Thymus (tissue), 11 donors: ENCODE results near the gene NDRG2. TPM values are rescaled to one million over a fixed set of nuclear protein-coding genes. Genes with fewer than 3 reads are reported as not detected.

Experiments
- DNase-seq, 9 donors: peaks; one replicate each; pipeline ENCODE4 v3.0.0-alpha.2; 2013; ENCODE audit warnings: low spot score in 9 of 9, low read depth in 6 of 9, missing footprints in 1 of 9
- H3K27ac ChIP-seq, 2 donors: one replicate each; pipeline ENCODE4 v1.5.1; 2013; ENCODE audit warnings: control low read depth in 1 of 2, low read depth in 1 of 2, low read length in 1 of 2, mild to moderate bottlenecking in 1 of 2, moderate library complexity in 1 of 2
- H3K27me3 ChIP-seq, 2 donors: one replicate each; pipeline ENCODE4 v1.5.1; 2013; ENCODE audit warnings: low read length in 1 of 2; ENCODE audit not compliant: control insufficient read depth in 2 of 2, insufficient read depth in 1 of 2
- H3K36me3 ChIP-seq, 2 donors: one replicate each; pipeline ENCODE4 v1.5.1; 2013; ENCODE audit warnings: low read length in 1 of 2, mild to moderate bottlenecking in 1 of 2, moderate library complexity in 1 of 2; ENCODE audit not compliant: control insufficient read depth in 2 of 2, insufficient read depth in 2 of 2
- H3K4me1 ChIP-seq, 2 donors: one replicate each; pipeline ENCODE4 v1.5.1; 2013; ENCODE audit warnings: low read length in 2 of 2; ENCODE audit not compliant: control insufficient read depth in 2 of 2, insufficient read depth in 2 of 2
- H3K4me3 ChIP-seq, 2 donors: one replicate each; pipeline ENCODE4 v1.5.1; 2013; ENCODE audit warnings: low read length in 2 of 2, control low read depth in 1 of 2, mild to moderate bottlenecking in 1 of 2
- H3K9me3 ChIP-seq, 2 donors: one replicate each; pipeline ENCODE4 v1.5.1; 2013; ENCODE audit warnings: low read length in 1 of 2, mild to moderate bottlenecking in 1 of 2; ENCODE audit not compliant: control insufficient read depth in 2 of 2, insufficient read depth in 1 of 2
- WGBS: extraction: QIAGEN DNeasy Blood & Tissue Kit; methylation state at CpG from one replicate; pipeline ENCODE4 v1.1.7; 2013; 5-methylcytosine and 5-hydroxymethylcytosine counted together
- polyA plus RNA-seq: library from polyadenylated mRNA; stranded (reverse); fragments of 200-250 nt; gene quantifications from one replicate; pipeline ENCODE4 v1.2.3, GENCODE V29; 2013
- total RNA-seq: library from RNA; stranded (reverse); fragments of 120-200 nt; gene quantifications from one replicate; pipeline ENCODE4 v1.2.4, GENCODE V29; 2013
- donor health status: healthy.

Gene NDRG2
- total and polyA plus RNA-seq, 2 donors: 19.8 to 77.8 TPM

DNA sequence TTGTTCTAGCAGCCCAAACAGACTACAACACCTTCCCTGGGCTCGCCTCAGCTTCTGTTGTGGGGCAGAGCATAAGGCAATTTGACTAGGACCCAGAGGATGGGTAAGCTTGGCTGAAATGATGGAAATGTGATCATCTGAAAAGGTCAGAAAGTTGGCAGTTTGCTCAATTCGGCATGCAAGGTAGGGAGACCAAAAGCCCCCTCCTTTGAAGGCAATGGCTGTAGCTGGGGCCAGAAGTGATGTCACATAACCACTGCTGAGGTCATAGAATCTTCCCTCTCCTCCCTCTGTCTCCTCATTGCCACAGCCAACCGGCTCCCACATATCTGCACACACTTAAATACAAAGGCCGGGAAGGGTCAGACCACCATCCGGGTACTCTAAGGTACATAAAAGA lies 5.1 kb upstream of the NDRG2 start, which contains the start of gene TPPP2:
TPPP2 (plus strand) TSS at position 301 of the 400 bp plus-strand sequence. CDS start 365 bp downstream, outside the sequence.
- WGBS: 96% methylated on average over 5 of the region's 5 CpGs

GRCh38 chr14:21026988-21027315 lies 2.1 kb upstream of the NDRG2 start:
- Histone ChIP-seq H3K4me3 (no peak overlapping the region), H3K36me3 (no peaks in the 10 kb centered on the region), H3K9me3 (no peaks in the 10 kb centered on the region), H3K27me3 (peaks cover 19 to 52% of the 10 kb centered on the region in 2 donors), H3K4me1 (peaks cover 7 to 15% of the 10 kb centered on the region in 2 donors), H3K27ac (no peak overlapping the region)
- DNase-seq: no peak
- 78% methylated on average over 3 of the region's 3 CpGs for WGBS

More for the DNA sequence above, 5.1 kb upstream of the NDRG2 start, which contains the start of gene TPPP2:
- no peak within 1 kb of the TSS for H3K27ac ChIP-seq
- no peak within 1 kb of the TSS for H3K4me3 ChIP-seq
- no peaks in the 10 kb centered on the region for H3K9me3 ChIP-seq
- no peak for DNase-seq
- no peaks in the 10 kb centered on the region for H3K36me3 ChIP-seq
- H3K4me1 ChIP-seq: peaks cover 0 to 5% of the 10 kb centered on the region in 2 donors
- H3K27me3 ChIP-seq: peaks cover 11 to 23% of the 10 kb centered on the region in 2 donors

DNA sequence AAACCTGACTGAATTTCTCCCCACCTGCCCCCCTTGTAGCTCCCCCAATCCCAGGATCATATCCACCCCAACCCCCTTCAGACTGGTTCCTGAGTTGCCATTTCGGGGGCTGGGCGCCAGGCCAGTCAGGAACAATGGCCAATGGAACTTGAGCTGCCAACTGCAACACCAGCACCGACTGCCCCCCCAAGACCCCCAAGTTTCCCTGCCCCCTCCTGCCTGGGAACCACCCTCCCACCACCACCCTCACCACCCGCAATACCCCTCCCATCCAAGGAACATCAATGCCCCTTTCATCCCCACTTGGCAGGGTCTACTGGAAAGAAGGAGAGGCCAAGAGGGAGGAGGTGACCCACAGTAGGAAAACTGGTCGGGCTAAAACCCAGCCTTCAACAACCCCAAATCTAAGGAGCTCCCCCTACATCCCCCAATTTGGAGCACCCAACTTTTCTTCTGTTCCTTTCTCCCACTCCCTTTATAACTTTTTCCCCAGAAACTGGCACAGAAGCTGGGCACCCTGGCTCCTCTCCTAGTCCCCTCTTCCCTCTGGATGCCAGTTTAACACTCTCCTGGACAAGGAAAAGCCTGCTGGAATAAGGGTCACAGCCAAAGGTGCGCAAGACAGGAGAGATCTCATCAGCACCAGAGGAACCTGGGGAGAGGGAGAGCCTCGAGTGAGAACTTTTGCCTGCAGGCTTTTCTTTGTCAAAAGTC lies 1.6 kb upstream of the NDRG2 start:
- Histone ChIP-seq H3K4me1 (peaks cover 7 to 15% of the 10 kb centered on the region in 2 donors), H3K4me3 (no peak overlapping the region), H3K27ac (peak overlapping the region in 1 of 2 donors; percentile 9), H3K27me3 (peaks cover 19 to 55% of the 10 kb centered on the region in 2 donors), H3K9me3 (no peaks in the 10 kb centered on the region), H3K36me3 (no peaks in the 10 kb centered on the region)
- no peak for DNase-seq
- WGBS: 86% methylated on average over 7 of the region's 7 CpGs

DNA sequence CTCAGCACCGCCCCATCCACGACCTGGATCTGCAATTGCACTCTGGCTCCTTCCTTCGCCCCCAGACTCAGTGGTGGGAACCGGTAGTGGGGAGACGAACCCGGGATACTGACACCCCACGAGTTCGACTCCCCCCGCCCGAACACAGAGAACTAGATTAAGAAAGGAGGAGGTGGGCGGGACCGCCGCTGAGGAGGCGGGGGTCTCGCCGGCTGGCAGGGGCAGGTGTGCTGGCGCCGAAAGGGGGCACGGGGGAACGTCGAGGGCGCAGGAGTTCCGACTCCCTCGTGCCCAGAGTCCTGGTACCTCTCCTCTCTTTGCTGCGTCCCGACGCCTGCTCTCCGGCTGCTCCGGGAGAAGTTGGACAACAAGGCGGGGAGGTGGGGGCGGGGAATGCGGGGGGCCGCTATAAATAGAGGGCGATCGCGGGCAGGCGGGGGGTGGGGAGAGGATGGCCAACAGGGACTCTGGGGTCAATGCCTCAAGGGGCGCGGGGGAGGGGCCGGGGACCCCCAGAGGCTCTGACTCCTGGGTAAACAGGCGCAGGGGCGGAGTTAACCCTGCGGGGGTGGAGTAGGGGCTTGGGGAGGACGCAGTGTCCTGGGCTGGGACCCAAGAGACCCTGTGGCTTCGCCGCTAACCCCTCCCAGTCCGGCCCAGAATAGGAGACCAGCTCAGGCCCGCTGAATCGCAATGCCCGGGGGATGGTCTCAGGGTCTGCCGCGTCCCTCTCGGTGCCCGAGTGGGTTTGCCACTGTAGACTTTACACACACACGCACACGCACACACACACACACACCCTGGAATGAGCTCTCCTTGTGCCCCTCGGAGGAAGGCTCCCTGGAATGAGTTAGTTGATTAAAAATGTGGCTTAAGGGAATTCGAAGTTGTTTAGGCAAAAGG lies 761 bp upstream of the NDRG2 start:
- Histone ChIP-seq H3K27me3 (peaks cover 17 to 59% of the 10 kb centered on the region in 2 donors), H3K36me3 (no peaks in the 10 kb centered on the region), H3K27ac (peak overlapping the region in 1 of 2 donors; percentile 9), H3K9me3 (no peaks in the 10 kb centered on the region), H3K4me3 (peak overlapping the region; percentile 43 to 68), H3K4me1 (peaks cover 7 to 15% of the 10 kb centered on the region in 2 donors)
- peak in 3 of 9 donors; percentile 18 to 52 (median 28) for DNase-seq
- WGBS: 19% methylated on average over 58 of the region's 58 CpGs

DNA sequence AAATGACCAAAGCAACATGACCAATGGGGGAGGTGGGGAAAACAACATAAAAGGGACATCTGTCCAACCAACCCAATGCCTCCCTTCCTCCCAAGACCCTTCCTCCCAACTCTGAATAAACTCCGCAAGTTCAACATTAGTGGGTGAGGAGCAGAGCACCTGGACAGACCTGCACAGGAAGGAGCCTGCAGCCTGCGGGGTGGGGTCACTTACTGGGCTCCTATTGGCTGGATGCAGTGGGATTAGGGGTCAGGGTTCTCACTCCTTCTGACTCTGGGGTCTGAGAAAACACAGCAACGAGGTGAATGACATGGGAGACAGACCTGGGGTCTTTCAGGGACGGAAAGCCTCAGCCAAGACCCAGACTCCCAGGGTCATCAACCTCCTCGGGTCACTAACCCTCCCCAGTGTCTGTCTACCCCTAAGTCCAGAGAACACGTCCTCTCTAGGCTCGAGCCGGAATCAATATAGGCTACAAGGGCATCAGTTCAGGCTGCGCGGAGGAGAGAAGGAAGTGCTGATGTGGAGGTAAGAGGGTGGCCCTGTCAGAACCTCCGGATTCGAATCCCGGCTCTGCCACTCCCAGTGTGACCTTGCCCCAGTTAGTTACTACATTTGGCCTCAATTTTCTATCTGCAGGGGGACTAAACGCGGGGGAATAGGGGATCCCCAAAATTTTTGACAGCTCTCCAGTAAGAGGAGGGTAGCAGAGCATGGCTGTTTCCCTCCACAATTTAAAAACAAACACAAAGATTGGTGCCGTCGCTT lies 860 bp downstream of the NDRG2 start:
- H3K9me3 ChIP-seq: no peaks in the 10 kb centered on the region
- H3K36me3 ChIP-seq: no peaks in the 10 kb centered on the region
- peaks cover 17 to 64% of the 10 kb centered on the region in 2 donors for H3K27me3 ChIP-seq
- peak overlapping the region; percentile 55 to 68 for H3K4me3 ChIP-seq
- 36% methylated on average over 17 of the region's 17 CpGs for WGBS
- no peak for DNase-seq
- peaks cover 7 to 15% of the 10 kb centered on the region in 2 donors for H3K4me1 ChIP-seq
- H3K27ac ChIP-seq: no peak overlapping the region

GRCh38 chr14:21023174-21023573 lies 1.7 kb downstream of the NDRG2 start:
- Histone ChIP-seq H3K4me3 (no peak overlapping the region), H3K4me1 (peaks cover 7 to 15% of the 10 kb centered on the region in 2 donors), H3K36me3 (no peaks in the 10 kb centered on the region), H3K27ac (no peak overlapping the region), H3K27me3 (peaks cover 17 to 69% of the 10 kb centered on the region in 2 donors), H3K9me3 (no peaks in the 10 kb centered on the region)
- WGBS: 77% methylated on average over 7 of the region's 7 CpGs
- no peak for DNase-seq

DNA sequence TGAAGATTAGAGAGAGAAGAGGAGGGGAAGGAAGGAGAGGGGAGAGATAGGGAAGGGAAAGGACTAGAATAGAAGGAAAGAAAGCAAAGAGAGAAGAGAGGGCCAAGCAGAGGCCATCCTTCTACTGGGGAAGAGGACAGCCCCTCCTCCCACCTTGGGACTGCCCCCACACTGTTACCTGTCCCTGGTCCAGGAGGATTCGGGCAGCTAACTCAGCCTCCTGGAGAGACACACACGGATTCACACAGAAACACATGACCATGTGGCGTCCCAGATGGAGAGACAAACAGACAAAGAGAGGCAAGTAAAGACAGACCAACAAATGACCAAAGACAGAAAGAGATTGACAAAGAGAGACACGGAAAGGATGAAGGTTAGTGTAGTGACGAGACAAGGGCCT lies 2.2 kb downstream of the NDRG2 start:
- Histone ChIP-seq H3K36me3 (no peaks in the 10 kb centered on the region), H3K4me3 (no peak overlapping the region), H3K9me3 (no peaks in the 10 kb centered on the region), H3K27me3 (peaks cover 17 to 71% of the 10 kb centered on the region in 2 donors), H3K27ac (no peak overlapping the region), H3K4me1 (peaks cover 7 to 15% of the 10 kb centered on the region in 2 donors)
- WGBS: 97% methylated on average over 5 of the region's 5 CpGs
- no peak for DNase-seq

DNA sequence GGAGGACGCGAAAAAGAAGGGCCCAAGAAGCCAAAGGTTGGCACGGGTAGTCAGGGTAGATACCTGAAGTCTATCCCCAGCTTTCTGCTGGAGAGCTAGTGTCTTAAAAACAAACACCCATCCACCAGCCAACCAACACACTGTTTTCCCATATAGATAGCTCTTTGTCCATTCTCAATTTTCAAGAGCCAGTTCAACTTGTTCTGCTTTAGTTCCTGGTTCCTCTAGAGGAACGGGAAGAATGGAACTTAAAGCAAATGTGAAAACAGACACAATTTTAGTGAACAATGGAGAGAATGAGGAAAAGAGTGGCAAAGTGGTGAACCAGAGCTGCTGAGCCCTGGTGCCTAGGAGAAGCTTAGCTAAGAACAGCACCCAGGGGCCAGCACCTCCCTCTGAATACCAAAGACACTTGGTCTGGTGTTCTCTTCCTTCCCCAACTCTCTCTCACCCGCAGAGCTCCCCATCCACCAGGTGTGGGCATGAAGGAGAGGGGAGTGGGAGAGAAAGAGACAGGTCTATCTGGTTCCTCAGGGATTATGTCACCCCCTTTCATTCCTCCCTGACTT lies 3.8 kb downstream of the NDRG2 start:
- DNase-seq: no peak
- Histone ChIP-seq H3K9me3 (no peaks in the 10 kb centered on the region), H3K27ac (no peak overlapping the region), H3K4me1 (peaks cover 7 to 15% of the 10 kb centered on the region in 2 donors), H3K36me3 (no peaks in the 10 kb centered on the region), H3K4me3 (no peak overlapping the region), H3K27me3 (peaks cover 14 to 66% of the 10 kb centered on the region in 2 donors)
- WGBS: 94% methylated on average over 5 of the region's 5 CpGs
